Activated CD8-positive, alpha-beta memory T cell treated with anti-CD3 and anti-CD28 coated beads, Interleukin-2, amount 50 U/mL, for 4 hours (primary cell): ENCODE data around the gene CIAO2B.

Experiments
- DNase-seq: peaks from one replicate; pipeline ENCODE4 v3.0.0-alpha.2; 2020

The CIAO2B gene

GRCh38 chr16:66885491-66885890, 48.7 kb downstream of the CIAO2B start:
- DNase-seq = no peak

DNA sequence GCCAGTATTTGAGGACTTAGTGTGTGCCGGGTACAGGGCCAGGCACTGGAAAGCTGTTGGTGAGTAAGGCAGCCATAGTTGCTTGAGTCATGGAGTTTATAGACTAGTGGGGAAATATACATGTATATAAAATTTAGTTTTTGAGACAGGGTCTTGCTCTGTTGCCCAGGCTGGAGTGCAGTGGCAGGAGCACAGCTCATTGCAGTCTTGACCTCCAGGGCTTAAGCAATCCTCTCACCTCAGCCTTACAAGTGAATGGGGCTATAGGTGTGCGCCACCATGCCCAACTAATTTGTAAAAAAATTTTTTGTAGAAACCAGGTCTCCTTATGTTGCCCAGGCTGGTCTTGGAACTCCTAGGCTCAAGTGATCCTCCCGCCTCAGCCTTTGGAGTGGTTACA, 51.5 kb downstream of the CIAO2B start:
- DNase-seq = no peak
